HEK293 (cell line): ENCODE measurements around the gene MED15.
A peak's percentile ranks its signal among the peaks of the same experiment; 100 is the strongest.

Source experiments
- CTCF ChIA-PET: fragments of 350-600 bp; formaldehyde crosslinking; extraction: SDS; loops from one replicate; lab custom pipeline; 2021; ENCODE audit warnings: antibody characterized with exemption; lab: Yijun Ruan, JAX
- POLR2A ChIA-PET: fragments of 300-600 bp; formaldehyde crosslinking; extraction: SDS; loops from one replicate; lab custom pipeline; 2020; ENCODE audit warnings: antibody characterized with exemption, inconsistent platforms; lab: Yijun Ruan, JAX
- H3K27ac ChIP-seq: fragments of 200-500 bp; sonication (Bioruptor generic); 2 replicates; pipeline ENCODE4 v1.5.1; 2014; ENCODE audit warnings: low read depth, low read length, control low read depth, inconsistent platforms; ENCODE audit errors: extremely low read depth
- H3K36me3 ChIP-seq, 2 experiments: fragments of 200-500 bp in 1 of 2; sonication (Bioruptor generic) in 1 of 2; 1 replicate in 1 of 2; 2 replicates in 1 of 2; pipeline ENCODE4 v1.5.1; 2014 to 2017; ENCODE audit warnings: inconsistent platforms in 2 of 2, low read length in 2 of 2; ENCODE audit not compliant: control insufficient read depth in 2 of 2, insufficient read depth in 1 of 2
- H3K4me1 ChIP-seq: fragments of 200-500 bp; sonication (Bioruptor generic); 2 replicates; pipeline ENCODE4 v1.5.1; 2014; ENCODE audit warnings: mild to moderate bottlenecking, low read length, inconsistent platforms; ENCODE audit not compliant: control insufficient read depth, insufficient read depth
- H3K4me3 ChIP-seq: 2 replicates; pipeline ENCODE4 v1.5.1; 2011; ENCODE audit warnings: low read depth, mild to moderate bottlenecking, control low read depth, low read length, moderate library complexity
- H3K9me3 ChIP-seq: fragments of 200-500 bp; sonication (Bioruptor generic); 2 replicates; pipeline ENCODE4 v1.5.1; 2014; ENCODE audit warnings: low read depth, low read length, inconsistent platforms; ENCODE audit not compliant: control insufficient read depth, insufficient read depth
- SP7 ChIP-seq: fragments of 450-650 bp; formaldehyde crosslinking; IDR thresholded peaks from 2 replicates; pipeline ENCODE4 v1.5.1; 2016; ENCODE audit warnings: missing biosample characterization, missing genetic modification characterization
- ZBTB49 ChIP-seq: fragments of 450-650 bp; formaldehyde crosslinking; IDR thresholded peaks from 2 replicates; pipeline ENCODE4 v1.5.1; 2016; ENCODE audit warnings: missing biosample characterization, missing genetic modification characterization, low read depth
- ZIC2 ChIP-seq: fragments of 450-650 bp; formaldehyde crosslinking; IDR thresholded peaks from 2 replicates; pipeline ENCODE4 v1.5.1; 2016; ENCODE audit warnings: missing biosample characterization, missing genetic modification characterization
- ZNF146 ChIP-seq: fragments of 450-650 bp; formaldehyde crosslinking; IDR thresholded peaks from 2 replicates; pipeline ENCODE4 v1.5.1; 2016; ENCODE audit warnings: missing biosample characterization, missing genetic modification characterization
- ZNF148 ChIP-seq: fragments of 450-650 bp; formaldehyde crosslinking; IDR thresholded peaks from 2 replicates; pipeline ENCODE4 v1.5.0; 2017; ENCODE audit warnings: missing biosample characterization, missing genetic modification characterization, borderline replicate concordance
- ZNF16 ChIP-seq: fragments of 450-650 bp; formaldehyde crosslinking; IDR thresholded peaks from 2 replicates; pipeline ENCODE4 v1.5.1; 2016; ENCODE audit warnings: low read depth, missing biosample characterization, missing genetic modification characterization
- ZNF202 ChIP-seq: fragments of 450-650 bp; formaldehyde crosslinking; IDR thresholded peaks from 2 replicates; pipeline ENCODE4 v1.5.1; 2016; ENCODE audit warnings: missing biosample characterization, missing genetic modification characterization, borderline replicate concordance
- ZNF211 ChIP-seq: fragments of 450-650 bp; formaldehyde crosslinking; IDR thresholded peaks from 2 replicates; pipeline ENCODE4 v1.5.1; 2016; ENCODE audit warnings: low read depth, missing biosample characterization, missing genetic modification characterization
- ZNF350 ChIP-seq: fragments of 450-650 bp; formaldehyde crosslinking; IDR thresholded peaks from 2 replicates; pipeline ENCODE4 v1.5.0; 2017; ENCODE audit warnings: missing biosample characterization, mild to moderate bottlenecking, missing genetic modification characterization
- ZNF791 ChIP-seq: fragments of 450-650 bp; formaldehyde crosslinking; IDR thresholded peaks from 2 replicates; pipeline ENCODE4 v1.5.1; 2016; ENCODE audit warnings: missing biosample characterization, missing genetic modification characterization
- TF ChIP-seq, protein P1 (sequence below): fragments of 450-650 bp; formaldehyde crosslinking; IDR thresholded peaks from 2 replicates; pipeline ENCODE4; 2016; ENCODE audit warnings: missing biosample characterization, missing genetic modification characterization
- TF ChIP-seq, protein P2 (sequence below): fragments of 450-650 bp; formaldehyde crosslinking; IDR thresholded peaks from 2 replicates; pipeline ENCODE4 v1.5.1; 2016; ENCODE audit warnings: missing biosample characterization, missing genetic modification characterization

The MED15 gene

DNA sequence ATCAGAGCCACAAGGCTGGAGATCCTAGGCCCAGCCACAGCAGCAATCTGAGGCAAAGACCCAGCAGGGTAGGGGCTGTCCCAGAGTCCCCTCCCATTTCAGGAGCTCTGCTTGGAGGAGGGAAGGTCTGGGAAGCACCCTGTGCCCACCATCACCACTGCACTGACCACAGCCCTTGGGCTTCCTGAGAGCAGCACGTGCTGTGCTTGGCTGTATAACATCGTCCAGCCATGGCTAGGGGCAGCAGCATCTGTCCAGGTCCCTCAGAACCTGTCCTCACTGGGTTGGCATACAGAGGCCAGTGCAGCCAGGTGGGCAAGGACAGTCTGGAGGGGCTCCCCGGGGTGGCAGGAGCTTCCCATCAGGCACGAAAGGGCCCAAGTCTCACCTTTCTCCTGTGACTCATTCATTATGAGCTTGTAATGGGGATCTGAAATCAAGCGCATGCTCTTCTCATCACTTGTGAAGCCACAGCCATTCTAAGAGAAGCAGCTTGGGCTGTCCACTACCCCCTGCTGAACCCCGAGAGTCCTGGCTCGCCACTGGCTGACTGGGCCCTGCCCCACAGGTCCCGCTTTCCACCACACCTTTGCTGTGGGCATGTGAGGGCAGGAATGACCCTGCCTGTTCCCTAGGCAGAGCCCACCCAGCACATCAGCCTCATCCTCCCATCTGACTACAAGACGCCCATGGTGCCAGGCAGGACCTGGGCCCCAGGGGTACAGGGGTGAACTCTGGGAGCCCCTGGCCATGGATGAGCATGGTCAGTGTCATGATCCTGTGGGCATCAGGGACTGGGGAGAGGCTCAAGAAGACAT is 83.3 kb downstream of the MED15 start:
- Histone ChIP-seq H3K27ac (no peak overlapping the region), H3K4me3 (no peak overlapping the region), H3K4me1 (no peaks in the 10 kb centered on the region), H3K36me3 (peaks cover 0 to 23% of the 10 kb centered on the region in 2 experiments; a peak in 1 of 3 replicates), H3K9me3 (no peaks in the 10 kb centered on the region)
- TF ChIP-seq ZIC2 (tag by site-specific recombination) (0 out of 2 replicates have a peak, but pooled peaks have one; percentile 7), ZNF16 (tag by site-specific recombination) (no peak), ZNF211 (tag by site-specific recombination) (no peak)
- TF ChIP-seq, protein P1, sequence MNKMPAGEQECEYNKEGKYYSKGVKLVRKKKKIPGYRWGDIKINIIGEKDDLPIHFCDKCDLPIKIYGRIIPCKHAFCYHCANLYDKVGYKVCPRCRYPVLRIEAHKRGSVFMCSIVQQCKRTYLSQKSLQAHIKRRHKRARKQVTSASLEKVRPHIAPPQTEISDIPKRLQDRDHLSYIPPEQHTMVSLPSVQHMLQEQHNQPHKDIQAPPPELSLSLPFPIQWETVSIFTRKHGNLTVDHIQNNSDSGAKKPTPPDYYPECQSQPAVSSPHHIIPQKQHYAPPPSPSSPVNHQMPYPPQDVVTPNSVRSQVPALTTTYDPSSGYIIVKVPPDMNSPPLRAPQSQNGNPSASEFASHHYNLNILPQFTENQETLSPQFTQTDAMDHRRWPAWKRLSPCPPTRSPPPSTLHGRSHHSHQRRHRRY (tag by site-specific recombination): no peak
- ChIA-PET CTCF (interaction anchor here (1.1 to 3.8 kb wide), 2 partner anchors 19 to 27 kb away, joined by 4 to 17 read pairs; no protein-coding TSS in a partner anchor), POLR2A (no interaction called here)

- Histone ChIP-seq H3K36me3 (peaks cover 0 to 17% of the 10 kb centered on the region in 2 experiments; a peak in 1 of 3 replicates), H3K9me3 (no peaks in the 10 kb centered on the region), H3K4me1 (no peaks in the 10 kb centered on the region)
- ChIA-PET CTCF (interaction anchor here (1.1 to 3.8 kb wide), 3 partner anchors 20 to 28 kb away, joined by 4 to 17 read pairs (median 10); no protein-coding TSS in a partner anchor), POLR2A (no interaction called here)
- no peak for TF ChIP-seq ZNF148
- no peak for TF ChIP-seq ZBTB49 (tag by site-specific recombination)
- TF ChIP-seq ZNF791: no peak
- TF ChIP-seq, protein P2, sequence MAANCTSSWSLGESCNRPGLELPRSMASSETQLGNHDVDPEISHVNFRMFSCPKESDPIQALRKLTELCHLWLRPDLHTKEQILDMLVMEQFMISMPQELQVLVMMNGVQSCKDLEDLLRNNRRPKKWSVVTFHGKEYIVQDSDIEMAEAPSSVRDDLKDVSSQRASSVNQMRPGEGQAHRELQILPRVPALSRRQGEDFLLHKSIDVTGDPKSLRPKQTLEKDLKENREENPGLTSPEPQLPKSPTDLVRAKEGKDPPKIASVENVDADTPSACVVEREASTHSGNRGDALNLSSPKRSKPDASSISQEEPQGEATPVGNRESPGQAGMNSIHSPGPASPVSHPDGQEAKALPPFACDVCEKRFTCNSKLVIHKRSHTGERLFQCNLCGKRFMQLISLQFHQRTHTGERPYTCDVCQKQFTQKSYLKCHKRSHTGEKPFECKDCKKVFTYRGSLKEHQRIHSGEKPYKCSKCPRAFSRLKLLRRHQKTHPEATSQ: no peak
- no peak for TF ChIP-seq ZNF202 (tag by site-specific recombination)
- no peak for TF ChIP-seq ZNF350 (tag by site-specific recombination)
- no peak for TF ChIP-seq SP7 (tag by site-specific recombination)
- no peak for TF ChIP-seq ZNF146 (tag by site-specific recombination)
- TF ChIP-seq, all 188 proteins: peak for 0
- H3K4me3 ChIP-seq: no peak overlapping the region
- no peak overlapping the region for H3K27ac ChIP-seq
Measured at GRCh38 chr22:20591295-20591645, 83.9 kb downstream of the MED15 start.
